ENCODE measurements around the gene MAN2B1.

MAN2B1 gene

DNA sequence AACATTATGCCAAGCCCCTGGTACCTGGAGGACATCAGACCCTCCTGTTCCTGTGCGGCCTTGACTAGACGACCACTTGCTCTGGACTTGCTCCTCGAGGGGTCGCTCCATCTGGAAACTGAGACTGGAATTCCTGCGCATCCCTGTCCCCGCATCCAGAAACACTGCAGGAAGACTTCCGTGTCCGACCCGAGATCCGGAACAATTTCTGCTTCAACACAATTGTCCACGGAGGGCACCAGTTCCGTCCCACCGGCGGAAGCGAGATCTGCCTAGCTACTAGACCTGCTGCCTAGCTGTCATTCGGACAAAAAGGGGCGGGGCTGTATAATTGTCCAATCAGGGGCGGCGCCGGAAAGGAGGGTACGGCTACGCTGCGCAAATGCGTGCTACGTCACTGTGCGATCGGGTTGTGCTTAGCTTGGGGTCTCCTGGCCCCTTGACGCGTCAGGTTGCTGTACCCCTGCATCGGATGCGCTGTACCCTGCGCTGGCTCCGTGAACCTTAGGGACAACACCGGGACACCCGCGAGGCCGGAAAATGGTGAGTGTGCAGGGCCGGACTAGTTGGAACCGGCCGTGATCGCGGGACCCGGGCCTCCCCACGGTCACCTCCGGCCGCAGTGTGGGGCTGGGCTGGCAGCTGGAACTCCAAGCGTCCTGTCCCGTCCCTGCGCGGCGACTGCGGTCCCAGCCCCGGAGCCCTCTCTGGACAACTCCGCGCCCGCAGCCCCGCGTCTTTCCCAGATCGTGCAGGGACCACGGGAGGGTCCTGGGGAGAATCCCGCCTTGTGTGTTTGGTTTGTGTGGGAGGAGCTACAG lies 55.8 kb downstream of the MAN2B1 start, which contains the start of the genes ZNF490 and ZNF791:
Gene ZNF490 (minus strand): TSS at position 274 of the 821 bp plus-strand sequence. CDS start 133 bp downstream, at position 141.
Gene ZNF791 (plus strand): TSS at position 381 of the 821 bp plus-strand sequence. CDS start 160 bp downstream, at position 541.
- peak; percentile 93 for FAIRE-seq

DNA sequence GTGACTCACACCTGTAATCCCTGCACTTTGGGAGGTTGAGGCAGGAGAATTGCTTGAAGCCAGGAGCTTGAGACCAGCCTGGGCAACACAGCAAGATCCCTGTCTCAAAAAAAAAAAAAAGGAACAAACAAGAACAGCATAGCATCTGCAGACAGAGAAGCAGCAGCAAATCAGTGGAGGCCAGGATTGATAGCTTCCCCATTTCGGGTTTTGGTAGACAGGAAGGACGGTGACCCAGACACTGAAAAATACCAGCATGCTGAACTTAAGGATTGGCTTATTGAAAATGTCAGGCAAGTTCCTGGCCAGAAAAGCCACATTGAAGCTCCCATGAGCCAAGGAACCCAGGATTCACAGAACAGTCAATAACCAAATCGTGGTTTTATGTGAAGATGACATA lies 58.9 kb downstream of the MAN2B1 start:
- FAIRE-seq, result no peak

DNA sequence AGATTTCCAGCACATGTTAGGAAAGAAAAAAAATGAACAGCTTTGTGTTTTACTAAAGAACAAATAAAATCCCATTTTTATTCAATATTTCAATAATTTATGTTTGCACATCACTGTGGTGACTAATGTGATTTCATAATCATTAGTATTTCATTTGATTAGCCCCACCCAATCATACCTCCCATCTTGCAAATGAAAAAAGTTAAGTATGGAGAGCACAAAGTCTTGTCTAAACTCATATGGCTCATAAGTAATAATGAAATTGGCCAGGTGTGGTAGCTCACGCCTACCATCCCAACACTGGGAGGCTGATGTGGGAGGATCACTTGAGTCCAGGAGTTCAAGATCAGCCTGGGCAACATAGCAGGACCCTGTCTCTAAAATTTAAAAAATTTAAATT lies 59.7 kb downstream of the MAN2B1 start:
- FAIRE-seq, result no peak

GRCh38 chr19:12603714-12604113 lies 62.8 kb downstream of the MAN2B1 start:
- no peak for FAIRE-seq

DNA sequence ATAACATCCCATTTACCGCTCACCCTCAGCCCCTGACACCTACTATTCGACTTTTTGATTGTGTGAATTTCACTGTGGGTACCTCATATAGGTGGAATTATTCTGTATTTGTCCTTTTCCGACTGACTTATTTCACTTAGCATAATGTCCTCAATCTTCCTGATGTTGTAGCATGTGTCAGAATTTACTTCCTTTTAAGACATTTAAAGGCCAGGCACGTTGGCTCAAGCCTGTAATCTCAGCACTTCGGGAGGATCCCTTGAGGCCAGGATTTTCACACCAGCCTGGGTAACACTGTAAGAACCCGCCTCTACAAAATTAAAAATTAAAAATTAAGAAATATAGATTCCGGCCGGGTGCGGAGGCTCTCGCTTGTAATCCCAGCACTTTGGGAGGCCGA lies 68.9 kb downstream of the MAN2B1 start:
- no peak for FAIRE-seq

GRCh38 chr19:12596927-12597548 lies 69.5 kb downstream of the MAN2B1 start:
- no peak for FAIRE-seq

Data from A204.1 (cell line).